ENCODE measurements around the gene MBLAC1.

MBLAC1 gene

GRCh38 chr7:100153708-100154535 lies 27.2 kb downstream of the MBLAC1 start:
- Histone ChIP-seq H3K4me3 (ENCODE audit: control insufficient read depth in 1 of 7, extremely low read depth in 1 of 7, insufficient read depth in 4 of 7, low read depth in 2 of 7, low read length in 6 of 7) (no peak overlapping the region), H3K27ac (ENCODE audit: insufficient read depth in 1 of 2, low read depth in 1 of 2, low read length in 2 of 2, poor library complexity in 1 of 2, severe bottlenecking in 2 of 2) (no peak overlapping the region), H3K36me3 (ENCODE audit: control insufficient read depth in 4 of 4, insufficient read depth in 4 of 4, low read length in 3 of 4) (peaks cover 4 to 40% (median 27%) of the 10 kb centered on the region in 4 experiments), H3K4me1 (ENCODE audit: control extremely low read depth in 1 of 4, control insufficient read depth in 4 of 4, insufficient read depth in 4 of 4, low read length in 3 of 4) (peaks cover 9 to 49% (median 36%) of the 10 kb centered on the region in 4 experiments), H3K27me3 (replicated peaks in 2 of 5; ENCODE audit: control insufficient read depth in 4 of 5, insufficient read depth in 5 of 5, low read length in 4 of 5) (no peaks in the 10 kb centered on the region), H3K9me3 (ENCODE audit: control extremely low read depth in 1 of 5, control insufficient read depth in 4 of 5, insufficient read depth in 2 of 5, low read depth in 1 of 5, low read length in 4 of 5) (no peaks in the 10 kb centered on the region)
- POLR2A ChIA-PET, result no interaction called here
- CTCF ChIA-PET, result interaction anchor here (0.6 to 4.6 kb wide), 4 partner anchors 13 to 79 kb away, joined by 3 to 21 read pairs (median 4); no protein-coding TSS in a partner anchor
- no peak for DNase-seq
- WGBS (ENCODE audit: insufficient coverage), result 89% methylated on average over 10 of the region's 16 CpGs

DNA sequence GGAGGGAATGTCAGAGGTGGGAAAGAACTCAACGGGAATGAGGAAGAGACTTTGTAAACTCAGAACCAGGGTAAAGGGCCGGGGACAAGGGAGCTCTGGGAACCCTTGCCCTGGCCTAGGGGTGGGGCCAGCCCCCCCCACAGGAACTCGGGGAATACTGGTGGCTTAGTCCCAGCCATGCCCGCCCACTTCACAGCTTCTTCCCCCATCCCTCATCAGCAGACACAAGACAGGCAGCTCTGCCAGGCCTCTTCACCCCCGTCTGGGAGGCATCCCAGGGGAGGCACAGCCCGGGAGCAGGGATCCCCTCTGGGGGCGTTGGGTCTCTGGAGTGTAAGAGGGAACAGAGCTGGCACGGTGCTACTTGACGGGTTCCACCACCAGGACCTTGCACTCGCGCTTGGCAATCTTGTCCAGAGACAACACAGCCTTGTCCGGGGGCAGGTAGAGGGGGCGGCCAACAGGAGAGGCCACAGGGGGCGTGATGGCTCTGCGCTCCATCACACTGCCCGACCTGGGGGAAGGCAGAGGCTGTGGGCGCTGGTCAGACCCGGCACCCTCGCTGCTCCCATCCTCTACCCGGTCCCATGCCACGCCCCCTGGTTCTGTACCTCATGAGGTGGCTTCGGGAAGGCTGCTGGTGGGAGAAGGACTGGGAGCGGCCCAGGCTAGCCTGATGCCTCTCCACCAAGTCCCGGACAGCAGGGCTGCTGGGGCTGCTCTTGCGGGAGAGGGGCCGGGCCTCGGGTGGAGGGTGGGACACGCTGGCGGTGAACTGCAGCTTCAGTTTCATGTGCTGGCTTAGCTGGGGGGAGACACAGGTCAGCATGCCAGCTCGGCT lies 28.1 kb downstream of the MBLAC1 start:
- Histone ChIP-seq H3K4me1 (ENCODE audit: control extremely low read depth in 1 of 4, control insufficient read depth in 4 of 4, insufficient read depth in 4 of 4, low read length in 3 of 4) (peaks cover 9 to 46% (median 31%) of the 10 kb centered on the region in 4 experiments), H3K4me3 (ENCODE audit: control insufficient read depth in 1 of 7, extremely low read depth in 1 of 7, insufficient read depth in 4 of 7, low read depth in 2 of 7, low read length in 6 of 7) (no peak overlapping the region), H3K9me3 (ENCODE audit: control extremely low read depth in 1 of 5, control insufficient read depth in 4 of 5, insufficient read depth in 2 of 5, low read depth in 1 of 5, low read length in 4 of 5) (no peaks in the 10 kb centered on the region), H3K36me3 (ENCODE audit: control insufficient read depth in 4 of 4, insufficient read depth in 4 of 4, low read length in 3 of 4) (peaks cover 4 to 40% (median 27%) of the 10 kb centered on the region in 4 experiments), H3K27ac (ENCODE audit: insufficient read depth in 1 of 2, low read depth in 1 of 2, low read length in 2 of 2, poor library complexity in 1 of 2, severe bottlenecking in 2 of 2) (no peak overlapping the region), H3K27me3 (replicated peaks in 2 of 5; ENCODE audit: control insufficient read depth in 4 of 5, insufficient read depth in 5 of 5, low read length in 4 of 5) (no peaks in the 10 kb centered on the region)
- CTCF ChIA-PET, result interaction anchor here (0.7 to 4.6 kb wide), 4 partner anchors 14 to 35 kb away, joined by 3 to 21 read pairs (median 3); no protein-coding TSS in a partner anchor
- POLR2A ChIA-PET, result no interaction called here
- WGBS (ENCODE audit: insufficient coverage), result 95% methylated on average over 26 of the region's 30 CpGs
- DNase-seq, result no peak

DNA sequence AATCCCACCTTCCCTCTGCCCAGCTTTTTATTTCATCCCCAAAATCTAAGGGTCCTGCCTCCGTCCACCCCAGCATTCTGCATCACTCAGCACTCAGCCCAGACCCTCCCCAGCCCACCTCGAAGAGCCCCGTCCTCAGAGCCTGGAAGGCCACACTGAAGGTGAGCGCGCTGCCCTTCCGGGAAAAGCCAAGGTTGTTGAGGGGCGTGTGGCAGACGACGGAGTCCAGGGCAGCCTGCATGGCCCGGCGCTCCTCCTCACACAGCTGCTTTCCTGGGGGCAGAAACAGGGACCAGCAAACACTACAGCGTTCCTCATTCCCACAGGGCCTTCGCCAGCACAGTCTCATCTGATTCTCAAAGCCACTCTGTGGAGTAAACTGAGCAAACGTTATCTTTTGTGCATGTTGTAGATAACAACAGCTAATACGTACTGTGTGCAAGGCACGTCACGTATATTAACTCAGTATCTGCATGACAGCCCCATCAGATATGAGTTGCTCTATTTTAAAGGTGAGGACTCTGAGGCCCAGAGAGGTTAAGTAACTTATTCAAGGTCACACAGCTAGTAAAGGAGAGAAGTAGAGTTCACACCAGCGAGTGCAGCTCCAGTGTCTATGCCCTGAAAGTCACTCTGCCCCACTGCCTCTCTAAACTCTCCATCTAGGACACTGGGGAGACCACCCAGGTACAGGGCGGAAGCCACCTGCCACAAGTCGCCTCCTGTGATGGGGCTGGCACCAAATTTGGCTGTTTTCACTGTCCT lies 29.0 kb downstream of the MBLAC1 start:
- CTCF ChIA-PET, result interaction anchor here (0.8 to 4.6 kb wide), 6 partner anchors 8 to 34 kb away, joined by 3 to 21 read pairs (median 4); partner anchors contain the start of genes GPC2 and LAMTOR4
- WGBS (ENCODE audit: insufficient coverage), result 95% methylated on average over 20 of the region's 20 CpGs
- H3K27me3 ChIP-seq (replicated peaks in 2 of 5; ENCODE audit: control insufficient read depth in 4 of 5, insufficient read depth in 5 of 5, low read length in 4 of 5), result no peaks in the 10 kb centered on the region
- DNase-seq, result no peak
- POLR2A ChIA-PET, result no interaction called here
- H3K4me1 ChIP-seq (ENCODE audit: control extremely low read depth in 1 of 4, control insufficient read depth in 4 of 4, insufficient read depth in 4 of 4, low read length in 3 of 4), result peaks cover 4 to 40% (median 28%) of the 10 kb centered on the region in 4 experiments
- no peak overlapping the region for H3K27ac ChIP-seq (ENCODE audit: insufficient read depth in 1 of 2, low read depth in 1 of 2, low read length in 2 of 2, poor library complexity in 1 of 2, severe bottlenecking in 2 of 2)
- H3K4me3 ChIP-seq (ENCODE audit: control insufficient read depth in 1 of 7, extremely low read depth in 1 of 7, insufficient read depth in 4 of 7, low read depth in 2 of 7, low read length in 6 of 7), result no peak overlapping the region
- peaks cover 4 to 40% (median 27%) of the 10 kb centered on the region in 4 experiments for H3K36me3 ChIP-seq (ENCODE audit: control insufficient read depth in 4 of 4, insufficient read depth in 4 of 4, low read length in 3 of 4)
- H3K9me3 ChIP-seq (ENCODE audit: control extremely low read depth in 1 of 5, control insufficient read depth in 4 of 5, insufficient read depth in 2 of 5, low read depth in 1 of 5, low read length in 4 of 5), result no peaks in the 10 kb centered on the region

DNA sequence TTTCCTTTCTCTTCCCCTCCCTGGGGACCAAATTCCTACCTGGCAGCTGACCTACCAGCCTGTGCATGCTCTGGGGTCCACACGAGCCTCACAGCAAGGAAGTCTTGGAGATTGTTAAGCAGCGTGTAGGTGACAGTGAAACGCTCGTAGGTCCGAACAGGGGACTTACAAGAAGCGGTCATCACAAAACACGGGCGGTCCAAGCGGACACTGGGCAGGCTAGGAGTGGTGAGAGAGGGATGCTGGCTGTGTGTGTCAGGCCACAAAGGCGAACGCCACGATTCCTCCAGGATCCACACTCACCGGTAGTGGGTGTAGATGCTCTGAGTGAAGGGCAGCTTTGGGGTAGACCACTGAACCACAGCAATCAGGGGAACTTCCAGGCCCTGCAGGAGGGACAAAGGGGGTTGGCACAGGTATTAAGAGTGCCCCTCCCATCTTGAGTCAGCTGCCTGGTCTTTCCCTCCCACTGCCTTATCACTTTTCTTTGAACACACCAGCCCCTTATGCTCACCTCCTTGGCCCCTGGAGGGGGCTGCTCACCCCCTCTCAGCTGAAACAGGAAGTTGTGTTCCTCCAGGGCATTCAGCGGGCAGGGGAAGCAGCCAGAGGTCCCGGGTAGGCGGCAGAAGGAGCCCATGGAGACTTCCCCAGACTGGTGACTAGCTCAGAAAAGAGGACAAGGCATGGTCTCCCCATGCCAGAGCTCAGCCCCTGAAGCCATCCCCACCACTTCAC lies 29.7 kb downstream of the MBLAC1 start:
- peak in 2 of 3 donors; percentile 63 to 71 for DNase-seq
- no peaks in the 10 kb centered on the region for H3K9me3 ChIP-seq (ENCODE audit: control extremely low read depth in 1 of 5, control insufficient read depth in 4 of 5, insufficient read depth in 2 of 5, low read depth in 1 of 5, low read length in 4 of 5)
- H3K4me3 ChIP-seq (ENCODE audit: control insufficient read depth in 1 of 7, extremely low read depth in 1 of 7, insufficient read depth in 4 of 7, low read depth in 2 of 7, low read length in 6 of 7), result peak overlapping the region in 1 of 7 experiments; percentile 88
- H3K4me1 ChIP-seq (ENCODE audit: control extremely low read depth in 1 of 4, control insufficient read depth in 4 of 4, insufficient read depth in 4 of 4, low read length in 3 of 4), result peaks cover 4 to 40% (median 28%) of the 10 kb centered on the region in 4 experiments
- no peaks in the 10 kb centered on the region for H3K27me3 ChIP-seq (replicated peaks in 2 of 5; ENCODE audit: control insufficient read depth in 4 of 5, insufficient read depth in 5 of 5, low read length in 4 of 5)
- H3K27ac ChIP-seq (ENCODE audit: insufficient read depth in 1 of 2, low read depth in 1 of 2, low read length in 2 of 2, poor library complexity in 1 of 2, severe bottlenecking in 2 of 2), result peak overlapping the region in 1 of 2 experiments; percentile 76
- POLR2A ChIA-PET, result interaction anchor here (0.9 kb wide), 1 partner anchor 12 kb away, joined by 4 read pairs; the partner anchor contains the start of gene GAL3ST4
- 69% methylated on average over 15 of the region's 16 CpGs for WGBS (ENCODE audit: insufficient coverage)
- CTCF ChIA-PET, result interaction anchor here (0.8 to 4.6 kb wide), 7 partner anchors 8 to 34 kb away, joined by 3 to 21 read pairs (median 4); partner anchors contain the start of genes GPC2 and LAMTOR4
- H3K36me3 ChIP-seq (ENCODE audit: control insufficient read depth in 4 of 4, insufficient read depth in 4 of 4, low read length in 3 of 4), result peaks cover 4 to 40% (median 27%) of the 10 kb centered on the region in 4 experiments

GRCh38 chr7:100157069-100157333 lies 30.2 kb downstream of the MBLAC1 start:
- H3K27ac ChIP-seq (ENCODE audit: insufficient read depth in 1 of 2, low read depth in 1 of 2, low read length in 2 of 2, poor library complexity in 1 of 2, severe bottlenecking in 2 of 2), result peak overlapping the region in 1 of 2 experiments; percentile 76
- 78% methylated on average over 4 of the region's 5 CpGs for WGBS (ENCODE audit: insufficient coverage)
- H3K4me3 ChIP-seq (ENCODE audit: control insufficient read depth in 1 of 7, extremely low read depth in 1 of 7, insufficient read depth in 4 of 7, low read depth in 2 of 7, low read length in 6 of 7), result peak overlapping the region in 4 of 7 experiments; percentile 68 to 88 (median 84)
- ChIA-PET CTCF (interaction anchor here (0.8 to 4.6 kb wide), 6 partner anchors 9 to 33 kb away, joined by 3 to 21 read pairs (median 4); partner anchors contain the start of gene LAMTOR4), POLR2A (interaction anchor here (0.9 kb wide), 1 partner anchor 11 kb away, joined by 4 read pairs; the partner anchor contains the start of gene GAL3ST4)
- peaks cover 4 to 40% (median 26%) of the 10 kb centered on the region in 4 experiments for H3K36me3 ChIP-seq (ENCODE audit: control insufficient read depth in 4 of 4, insufficient read depth in 4 of 4, low read length in 3 of 4)
- peaks cover 3 to 35% (median 26%) of the 10 kb centered on the region in 4 experiments for H3K4me1 ChIP-seq (ENCODE audit: control extremely low read depth in 1 of 4, control insufficient read depth in 4 of 4, insufficient read depth in 4 of 4, low read length in 3 of 4)
- DNase-seq, result no peak
- no peaks in the 10 kb centered on the region for H3K9me3 ChIP-seq (ENCODE audit: control extremely low read depth in 1 of 5, control insufficient read depth in 4 of 5, insufficient read depth in 2 of 5, low read depth in 1 of 5, low read length in 4 of 5)
- H3K27me3 ChIP-seq (replicated peaks in 2 of 5; ENCODE audit: control insufficient read depth in 4 of 5, insufficient read depth in 5 of 5, low read length in 4 of 5), result no peaks in the 10 kb centered on the region

Data from common myeloid progenitor, CD34-positive (primary cell).